Measurements from ENCODE around the gene TBC1D23.

DNA sequence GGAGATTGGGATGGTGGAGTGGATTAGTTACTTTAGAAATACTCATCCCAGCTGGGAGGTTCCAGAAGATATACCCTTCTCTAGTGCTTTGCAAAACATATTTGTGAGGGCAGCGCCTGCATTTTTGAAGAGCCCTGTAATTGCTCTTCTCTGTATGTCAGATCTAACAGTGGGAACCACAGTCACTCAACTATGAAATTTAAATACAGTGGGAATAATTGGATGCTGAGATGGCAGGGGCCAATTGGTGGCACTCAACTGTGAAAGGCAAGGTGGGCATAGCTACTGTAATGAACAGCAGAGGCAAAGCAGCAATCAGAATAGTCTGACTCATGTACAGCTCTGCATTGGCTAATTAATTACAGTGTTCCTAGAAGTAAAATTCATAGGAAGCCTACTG is 22.2 kb upstream of the TBC1D23 start:
- no peak for TF ChIP-seq EZH2 (IDR thresholded peaks at IDR 0.05; ENCODE audit: insufficient read depth, low read length)
- TF ChIP-seq, protein P1, sequence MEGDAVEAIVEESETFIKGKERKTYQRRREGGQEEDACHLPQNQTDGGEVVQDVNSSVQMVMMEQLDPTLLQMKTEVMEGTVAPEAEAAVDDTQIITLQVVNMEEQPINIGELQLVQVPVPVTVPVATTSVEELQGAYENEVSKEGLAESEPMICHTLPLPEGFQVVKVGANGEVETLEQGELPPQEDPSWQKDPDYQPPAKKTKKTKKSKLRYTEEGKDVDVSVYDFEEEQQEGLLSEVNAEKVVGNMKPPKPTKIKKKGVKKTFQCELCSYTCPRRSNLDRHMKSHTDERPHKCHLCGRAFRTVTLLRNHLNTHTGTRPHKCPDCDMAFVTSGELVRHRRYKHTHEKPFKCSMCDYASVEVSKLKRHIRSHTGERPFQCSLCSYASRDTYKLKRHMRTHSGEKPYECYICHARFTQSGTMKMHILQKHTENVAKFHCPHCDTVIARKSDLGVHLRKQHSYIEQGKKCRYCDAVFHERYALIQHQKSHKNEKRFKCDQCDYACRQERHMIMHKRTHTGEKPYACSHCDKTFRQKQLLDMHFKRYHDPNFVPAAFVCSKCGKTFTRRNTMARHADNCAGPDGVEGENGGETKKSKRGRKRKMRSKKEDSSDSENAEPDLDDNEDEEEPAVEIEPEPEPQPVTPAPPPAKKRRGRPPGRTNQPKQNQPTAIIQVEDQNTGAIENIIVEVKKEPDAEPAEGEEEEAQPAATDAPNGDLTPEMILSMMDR (IDR thresholded peaks at IDR 0.05; ENCODE audit: insufficient read depth, low read depth, low read length): no peak

Measured in astrocyte (in vitro differentiated cells and primary cell).